Colonic mucosa (tissue), 4 donors: ENCODE results near the gene PDE6B. TPM values are rescaled to one million over a fixed set of nuclear protein-coding genes. Genes with fewer than 3 reads are reported as not detected.
"Not testable (repeated sequence)": the region's sequence is repeated elsewhere in the genome, so short reads cannot be mapped to it uniquely, and the experiment has no call there.

Source experiments
- DNase-seq: peaks from one replicate; pipeline ENCODE4 v3.0.0-alpha.2; 2020
- H3K27ac ChIP-seq: fragments of 200-600 bp; one replicate; pipeline ENCODE4 v1.8.0; 2021
- H3K27me3 ChIP-seq: fragments of 200-600 bp; one replicate; pipeline ENCODE4 v1.8.0; 2021
- H3K36me3 ChIP-seq: fragments of 200-600 bp; one replicate; pipeline ENCODE4 v1.8.0; 2021
- H3K4me1 ChIP-seq: fragments of 200-600 bp; one replicate; pipeline ENCODE4 v1.8.0; 2021; ENCODE audit warnings: mild to moderate bottlenecking
- H3K4me3 ChIP-seq: fragments of 200-600 bp; one replicate; pipeline ENCODE4 v1.8.0; 2021
- H3K9ac ChIP-seq, 2 donors: one replicate each; pipeline ENCODE4 v1.7.0; 2013; ENCODE audit warnings: control low read depth in 2 of 2, low read depth in 2 of 2, low read length in 2 of 2
- H3K9me3 ChIP-seq: fragments of 200-600 bp; one replicate; pipeline ENCODE4 v1.8.0; 2021
- intact Hi-C: fragments of 100-400 bp; cut with DNase I; formaldehyde crosslinking; loops from one replicate; pipeline ENCODE4 v1.14.1; 2022
- total RNA-seq, 2 donors: library from RNA; stranded (reverse); fragmentation: NEBNext Ultra II Directional in 1 of 2; extraction: Animal tissue kit (Norgen Biotek cat#: 25700) in 1 of 2; gene quantifications; one replicate each; pipeline ENCODE4 v1.2.1, GENCODE V29; 2021
- TF ChIP-seq, protein P1 (sequence below): fragments of 200-600 bp; IDR thresholded peaks from one replicate; pipeline ENCODE4 v1.8.0; 2022; ENCODE audit warnings: antibody characterized with exemption, mild to moderate bottlenecking
- donor health status: healthy.
- donor health status: DM: no; HTN: no; CAD: no.
- donor health status: DM: no; HTN: no; CAD: no.

PDE6B gene
- total RNA-seq, 2 donors from 2014 or later = 1.2 to 2.3 TPM

GRCh38 chr4:637536-638280 is 12.3 kb downstream of the PDE6B start:
- Histone ChIP-seq H3K36me3 (no peaks in the 10 kb centered on the region), H3K27ac (no peak overlapping the region), H3K9ac (no peak overlapping the region), H3K27me3 (no peaks in the 10 kb centered on the region), H3K9me3 (no peaks in the 10 kb centered on the region), H3K4me3 (no peak overlapping the region), H3K4me1 (no peaks in the 10 kb centered on the region)
- DNase-seq = no peak
- TF ChIP-seq, protein P1, sequence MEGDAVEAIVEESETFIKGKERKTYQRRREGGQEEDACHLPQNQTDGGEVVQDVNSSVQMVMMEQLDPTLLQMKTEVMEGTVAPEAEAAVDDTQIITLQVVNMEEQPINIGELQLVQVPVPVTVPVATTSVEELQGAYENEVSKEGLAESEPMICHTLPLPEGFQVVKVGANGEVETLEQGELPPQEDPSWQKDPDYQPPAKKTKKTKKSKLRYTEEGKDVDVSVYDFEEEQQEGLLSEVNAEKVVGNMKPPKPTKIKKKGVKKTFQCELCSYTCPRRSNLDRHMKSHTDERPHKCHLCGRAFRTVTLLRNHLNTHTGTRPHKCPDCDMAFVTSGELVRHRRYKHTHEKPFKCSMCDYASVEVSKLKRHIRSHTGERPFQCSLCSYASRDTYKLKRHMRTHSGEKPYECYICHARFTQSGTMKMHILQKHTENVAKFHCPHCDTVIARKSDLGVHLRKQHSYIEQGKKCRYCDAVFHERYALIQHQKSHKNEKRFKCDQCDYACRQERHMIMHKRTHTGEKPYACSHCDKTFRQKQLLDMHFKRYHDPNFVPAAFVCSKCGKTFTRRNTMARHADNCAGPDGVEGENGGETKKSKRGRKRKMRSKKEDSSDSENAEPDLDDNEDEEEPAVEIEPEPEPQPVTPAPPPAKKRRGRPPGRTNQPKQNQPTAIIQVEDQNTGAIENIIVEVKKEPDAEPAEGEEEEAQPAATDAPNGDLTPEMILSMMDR = no peak
- intact Hi-C loops = no loop called here

GRCh38 chr4:642366-642765 is 17.0 kb downstream of the PDE6B start:
- DNase-seq, H3K27ac ChIP-seq, H3K27me3 ChIP-seq, H3K4me3 ChIP-seq, H3K4me1 ChIP-seq, H3K36me3 ChIP-seq, H3K9me3 ChIP-seq, intact Hi-C loops, H3K9ac ChIP-seq: not testable (repeated sequence)

- Histone ChIP-seq H3K4me3 (no peak overlapping the region), H3K27ac (no peak overlapping the region), H3K9ac (no peak overlapping the region), H3K9me3 (no peaks in the 10 kb centered on the region), H3K4me1 (no peaks in the 10 kb centered on the region), H3K27me3 (peaks cover 11% of the 10 kb centered on the region), H3K36me3 (no peaks in the 10 kb centered on the region)
- TF ChIP-seq, protein P1 = no peak
- no peak for DNase-seq
- intact Hi-C loops = no loop called here
Measured at GRCh38 chr4:646460-646859, 21.1 kb downstream of the PDE6B start.

DNA sequence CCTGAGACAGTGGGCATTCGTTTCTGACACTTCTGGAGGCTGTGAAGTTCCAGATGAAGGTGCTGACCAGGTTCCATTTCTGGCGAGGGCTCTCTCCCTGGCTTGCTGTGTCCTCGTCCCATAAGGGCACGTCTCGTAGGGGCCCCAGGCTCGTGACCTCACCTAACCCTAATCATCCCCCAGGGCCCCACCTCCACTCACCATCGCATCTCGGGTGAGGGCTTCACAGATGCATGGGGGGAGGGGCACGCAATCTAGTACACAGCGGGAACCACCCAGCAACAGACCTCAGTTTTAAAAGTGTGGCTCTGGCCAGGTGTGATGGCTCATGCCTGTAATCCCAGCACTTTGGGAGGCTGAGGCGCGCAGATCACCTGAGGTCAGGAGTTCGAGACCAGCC is 22.1 kb downstream of the PDE6B start:
- Histone ChIP-seq H3K9me3 (no peaks in the 10 kb centered on the region), H3K4me1 (no peaks in the 10 kb centered on the region), H3K4me3 (no peak overlapping the region), H3K27ac (no peak overlapping the region), H3K27me3 (peaks cover 14% of the 10 kb centered on the region), H3K36me3 (no peaks in the 10 kb centered on the region), H3K9ac (no peak overlapping the region)
- intact Hi-C loops = no loop called here
- DNase-seq = no peak
- TF ChIP-seq, protein P1 = no peak

- DNase-seq = no peak
- Histone ChIP-seq H3K9me3 (no peaks in the 10 kb centered on the region), H3K27me3 (peaks cover 14% of the 10 kb centered on the region), H3K36me3 (no peaks in the 10 kb centered on the region), H3K4me1 (no peaks in the 10 kb centered on the region), H3K4me3 (no peak overlapping the region), H3K9ac (no peak overlapping the region), H3K27ac (no peak overlapping the region)
- TF ChIP-seq, protein P1 = no peak
- intact Hi-C loops = no loop called here
Measured at GRCh38 chr4:648579-649292, 23.4 kb downstream of the PDE6B start.

GRCh38 chr4:649293-649625 is 23.9 kb downstream of the PDE6B start:
- DNase-seq = no peak
- H3K36me3 ChIP-seq = no peaks in the 10 kb centered on the region
- no peaks in the 10 kb centered on the region for H3K9me3 ChIP-seq
- peaks cover 14% of the 10 kb centered on the region for H3K27me3 ChIP-seq
- TF ChIP-seq, protein P1 = no peak
- no peak overlapping the region for H3K9ac ChIP-seq
- no peaks in the 10 kb centered on the region for H3K4me1 ChIP-seq
- H3K27ac ChIP-seq = no peak overlapping the region
- no peak overlapping the region for H3K4me3 ChIP-seq
- intact Hi-C loops = no loop called here
